HFFc6 (cell line): Measurements from ENCODE around the gene SYNGR1. TPM values are rescaled to one million over a fixed set of nuclear protein-coding genes. Genes with fewer than 3 reads are reported as not detected.
A peak's percentile ranks its signal among the peaks of the same experiment; 100 is the strongest.

Experiments used
- DNase-seq: peaks from one replicate; pipeline ENCODE4 v3.0.0-alpha.2; 2018
- H3K27ac Mint-ChIP-seq: 2 replicates; pipeline ENCODE4 v1.8.0; 2020; ENCODE audit warnings: mild to moderate bottlenecking, mixed read lengths
- H3K27me3 Mint-ChIP-seq: 2 replicates; pipeline ENCODE4 v1.8.0; 2021; ENCODE audit warnings: mild to moderate bottlenecking, moderate library complexity, mixed read lengths; ENCODE audit not compliant: insufficient read depth
- H3K36me3 Mint-ChIP-seq: 2 replicates; pipeline ENCODE4 v1.8.0; 2021; ENCODE audit warnings: low read depth, mixed read lengths
- H3K4me1 Mint-ChIP-seq: 2 replicates; pipeline ENCODE4 v1.8.0; 2020; ENCODE audit warnings: low read depth, mixed read lengths
- H3K4me3 Mint-ChIP-seq: 2 replicates; pipeline ENCODE4 v1.8.0; 2020; ENCODE audit warnings: mild to moderate bottlenecking, moderate library complexity, mixed read lengths
- H3K9me3 Mint-ChIP-seq: 2 replicates; pipeline ENCODE4 v1.8.0; 2020; ENCODE audit warnings: mild to moderate bottlenecking, mixed read lengths
- CTCF ChIP-seq: fragments of 200-600 bp; sonication (generic); IDR thresholded peaks from 2 replicates; pipeline ENCODE4 v1.5.0; 2021; ENCODE audit warnings: antibody characterized with exemption, mild to moderate bottlenecking
- total RNA-seq, 6 experiments: library from RNA; stranded (reverse); fragmentation: NEBNext Ultra II Directional; extraction: Animal tissue kit (Norgen Biotek cat#: 25700); gene quantifications; 2 replicates in 1 of 6; 3 replicates in 5 of 6; pipeline ENCODE4 v1.2.3, GENCODE V29; 2021

Gene SYNGR1
- total RNA-seq, 6 experiments from 2014 or later, result 16.0 to 20.2 (median 18.5) TPM

GRCh38 chr22:39303358-39303757 is 46.4 kb upstream of the SYNGR1 start:
- no peak for DNase-seq
- no peaks in the 10 kb centered on the region for H3K9me3 Mint-ChIP-seq

GRCh38 chr22:39303892-39304671 is 45.7 kb upstream of the SYNGR1 start:
- DNase-seq, result no peak
- Mint-ChIP-seq H3K27me3 (peaks cover 6% of the 10 kb centered on the region), H3K4me1 (peaks cover 30% of the 10 kb centered on the region), H3K36me3 (no peaks in the 10 kb centered on the region), H3K4me3 (no peak overlapping the region), H3K9me3 (no peaks in the 10 kb centered on the region), H3K27ac (no peak overlapping the region)
- TF ChIP-seq CTCF, result no peak

More at GRCh38 chr22:39303358-39303757, 46.4 kb upstream of the SYNGR1 start:
- TF ChIP-seq CTCF, result no peak
- Mint-ChIP-seq H3K4me1 (peaks cover 23% of the 10 kb centered on the region), H3K27me3 (no peaks in the 10 kb centered on the region; the same call in none of the 2 replicates), H3K36me3 (no peaks in the 10 kb centered on the region), H3K4me3 (no peak overlapping the region), H3K27ac (no peak overlapping the region)

- Mint-ChIP-seq H3K4me3 (no peak overlapping the region), H3K27me3 (peaks cover 27% of the 10 kb centered on the region), H3K27ac (no peak overlapping the region), H3K9me3 (no peaks in the 10 kb centered on the region), H3K4me1 (peaks cover 32% of the 10 kb centered on the region), H3K36me3 (peaks cover 6% of the 10 kb centered on the region; the same call in 1 of the 2 replicates)
- DNase-seq, result peak; percentile 24
- peak; percentile 68 for TF ChIP-seq CTCF
Observed at GRCh38 chr22:39306456-39307361, 43.1 kb upstream of the SYNGR1 start.

GRCh38 chr22:39308614-39309363 is 41.0 kb upstream of the SYNGR1 start:
- H3K36me3 Mint-ChIP-seq, result peaks cover 25% of the 10 kb centered on the region
- peak; percentile 90 for DNase-seq
- peak; percentile 32; the same call in 1 of the 2 replicates for TF ChIP-seq CTCF
- H3K4me1 Mint-ChIP-seq, result peaks cover 50% of the 10 kb centered on the region
- H3K27ac Mint-ChIP-seq, result peak overlapping the region; percentile 79
- no peaks in the 10 kb centered on the region for H3K9me3 Mint-ChIP-seq
- peak overlapping the region; percentile 83 for H3K4me3 Mint-ChIP-seq
- peaks cover 38% of the 10 kb centered on the region for H3K27me3 Mint-ChIP-seq

- H3K4me3 Mint-ChIP-seq, result peak overlapping the region; percentile 83
- peak; percentile 39 for DNase-seq
Observed at GRCh38 chr22:39309364-39309861, 40.4 kb upstream of the SYNGR1 start.

More at GRCh38 chr22:39309364-39309861, 40.4 kb upstream of the SYNGR1 start:
- peak overlapping the region; percentile 79 for H3K27ac Mint-ChIP-seq
- peak; percentile 65 for TF ChIP-seq CTCF
- H3K36me3 Mint-ChIP-seq, result peaks cover 27% of the 10 kb centered on the region
- no peaks in the 10 kb centered on the region for H3K9me3 Mint-ChIP-seq
- H3K4me1 Mint-ChIP-seq, result peaks cover 54% of the 10 kb centered on the region
- H3K27me3 Mint-ChIP-seq, result peaks cover 40% of the 10 kb centered on the region
